ENCODE results near the gene SP100. TPM values are rescaled to one million over a fixed set of nuclear protein-coding genes. Genes with fewer than 3 reads are reported as not detected.

The SP100 gene
- total and polyA plus RNA-seq, 2 of the 8 experiments (the other 6 are each of a cell fraction or from before 2014, with no cell fraction given), result 0.06 to 1.1 TPM

DNA sequence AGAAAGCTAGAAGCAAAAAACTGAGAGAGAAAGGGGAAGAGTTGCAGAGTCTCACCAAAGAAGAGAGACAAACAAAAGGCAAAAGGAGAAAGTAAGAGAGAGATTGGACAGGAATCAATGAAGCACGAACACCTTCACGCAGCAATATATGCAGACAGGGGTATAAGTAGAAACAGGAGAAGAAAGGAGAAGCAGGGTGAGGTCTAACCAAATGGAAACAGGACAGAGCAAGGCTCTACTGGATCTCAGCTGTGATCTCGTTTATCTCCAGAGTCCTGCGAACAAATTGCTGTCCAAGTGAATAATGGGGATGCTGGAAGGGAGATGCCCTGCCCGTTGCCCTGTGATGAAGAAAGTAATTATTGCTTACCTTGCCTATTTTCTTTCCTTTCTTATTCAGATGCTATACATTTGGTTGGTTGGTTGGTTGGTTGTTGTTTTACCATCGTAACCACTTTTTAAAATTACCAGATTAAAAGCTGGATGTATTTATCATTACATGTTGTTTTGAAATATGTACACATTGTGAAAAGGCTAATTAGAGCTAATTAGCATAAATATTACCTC, 34.0 kb downstream of the SP100 start:
- Histone ChIP-seq H3K9me3 (ENCODE audit: insufficient read depth in 2 of 2, low read depth in 1 of 2, low read length in 1 of 2) (no peaks in the 10 kb centered on the region), H3K14ac (ENCODE audit: insufficient read length) (no peak overlapping the region), H4K91ac (replicated peaks; ENCODE audit: insufficient read length, low read length) (no peak overlapping the region), H3K27ac (ENCODE audit: low read depth, low read length) (no peak overlapping the region), H3K4me2 (ENCODE audit: insufficient read depth in 1 of 2, low read depth in 2 of 2, low read length in 2 of 2) (no peak overlapping the region), H2BK120ac (replicated peaks; ENCODE audit: low read depth, low read length) (no peak overlapping the region), H3K36me3 (ENCODE audit: control insufficient read depth in 2 of 4, insufficient read depth in 4 of 4, low read length in 3 of 4) (no peaks in the 10 kb centered on the region), H3K9ac (replicated peaks in 1 of 4; ENCODE audit: extremely low read depth in 1 of 4, low read depth in 3 of 4, low read length in 3 of 4) (no peak overlapping the region), H2BK5ac (ENCODE audit: low read depth, low read length) (no peak overlapping the region), H3K56ac (replicated peaks; ENCODE audit: insufficient read length, low read depth, low read length) (no peak overlapping the region), H3K23ac (ENCODE audit: insufficient read length) (no peak overlapping the region), H2BK15ac (ENCODE audit: low read length) (no peak overlapping the region), H3K79me1 (ENCODE audit: low read depth, low read length) (no peaks in the 10 kb centered on the region), H3K4ac (replicated peaks; ENCODE audit: insufficient read length, low read depth, low read length) (no peak overlapping the region), H3K23me2 (ENCODE audit: low read depth, low read length) (no peaks in the 10 kb centered on the region), H3K4me1 (replicated peaks in 1 of 4; ENCODE audit: control insufficient read depth in 3 of 4, insufficient read depth in 4 of 4, low read length in 3 of 4) (no peaks in the 10 kb centered on the region; a peak in 1 of 7 replicates), H3K79me2 (ENCODE audit: control insufficient read depth in 1 of 2, insufficient read depth in 2 of 2, low read length in 2 of 2) (no peaks in the 10 kb centered on the region), H4K8ac (ENCODE audit: extremely low read depth, insufficient read depth, low read length) (no peak overlapping the region), H3K18ac (ENCODE audit: extremely low read depth, low read length) (no peak overlapping the region), H2BK12ac (ENCODE audit: low read depth, low read length) (no peak overlapping the region), H4K5ac (ENCODE audit: insufficient read length, low read depth, low read length) (no peak overlapping the region), H3K4me3 (ENCODE audit: extremely low read depth in 1 of 4, insufficient read depth in 2 of 4, low read depth in 3 of 4, low read length in 4 of 4) (no peak overlapping the region), H4K20me1 (replicated peaks in 1 of 2; ENCODE audit: control insufficient read depth in 1 of 2, insufficient read depth in 2 of 2, low read length in 2 of 2) (no peaks in the 10 kb centered on the region), H2BK20ac (ENCODE audit: low read length) (no peak overlapping the region), H2AFZ (ENCODE audit: low read length) (no peak overlapping the region), H3K27me3 (replicated peaks in 1 of 4; ENCODE audit: control insufficient read depth in 3 of 4, extremely low read depth in 1 of 4, insufficient read depth in 3 of 4, low read length in 3 of 4) (no peaks in the 10 kb centered on the region), H2AK5ac (ENCODE audit: low read depth, low read length) (no peak overlapping the region)
- FAIRE-seq (no peak), DNase-seq (ENCODE audit: low read depth in 1 of 2, low spot score in 2 of 2) (no peak)
- 93% methylated on average over 6 of the region's 6 CpGs; no CpG with 5 or more reads in 1 of the 2 experiments for WGBS, 2 experiments (ENCODE audit: extremely low coverage in 1 of 2, insufficient coverage in 1 of 2, insufficient read length in 1 of 2, insufficient replicate concordance in 2 of 2, low coverage in 1 of 2, low lambda C conversion rate in 2 of 2, missing lambda C conversion rate in 1 of 2)
- POLR2A ChIA-PET (ENCODE audit: partially characterized antibody), result no interaction called here
- CTCF ChIA-PET (ENCODE audit: partially characterized antibody), result no interaction called here
- no peak for TF ChIP-seq BACH1 (IDR thresholded peaks at IDR 0.05; ENCODE audit: low read length)
- TF ChIP-seq POU5F1 (IDR thresholded peaks at IDR 0.05; ENCODE audit: low read depth, low read length), result no peak
- no peak for TF ChIP-seq CTCF (IDR thresholded peaks at IDR 0.05; ENCODE audit: control extremely low read depth in 1 of 3, insufficient read depth in 1 of 3, low read depth in 1 of 3, low read length in 3 of 3)
- no peak for TF ChIP-seq SP1 (IDR thresholded peaks at IDR 0.05; ENCODE audit: low read depth, low read length)
- TF ChIP-seq SP2 (IDR thresholded peaks at IDR 0.05; ENCODE audit: low read length), result no peak
